GM18507 (cell line): ENCODE measurements around the gene MOB3A.

Experiments used
- DNase-seq: peaks from one replicate; pipeline ENCODE4 v3.0.0; 2011; ENCODE audit warnings: low read depth; ENCODE audit not compliant: insufficient read length; ENCODE audit errors: extremely low spot score
- FAIRE-seq: peaks from 2 replicates; lab custom pipeline; 2011; peaks lifted over from hg19 to GRCh38; lab: Jason Lieb, UNC

The MOB3A gene

DNA sequence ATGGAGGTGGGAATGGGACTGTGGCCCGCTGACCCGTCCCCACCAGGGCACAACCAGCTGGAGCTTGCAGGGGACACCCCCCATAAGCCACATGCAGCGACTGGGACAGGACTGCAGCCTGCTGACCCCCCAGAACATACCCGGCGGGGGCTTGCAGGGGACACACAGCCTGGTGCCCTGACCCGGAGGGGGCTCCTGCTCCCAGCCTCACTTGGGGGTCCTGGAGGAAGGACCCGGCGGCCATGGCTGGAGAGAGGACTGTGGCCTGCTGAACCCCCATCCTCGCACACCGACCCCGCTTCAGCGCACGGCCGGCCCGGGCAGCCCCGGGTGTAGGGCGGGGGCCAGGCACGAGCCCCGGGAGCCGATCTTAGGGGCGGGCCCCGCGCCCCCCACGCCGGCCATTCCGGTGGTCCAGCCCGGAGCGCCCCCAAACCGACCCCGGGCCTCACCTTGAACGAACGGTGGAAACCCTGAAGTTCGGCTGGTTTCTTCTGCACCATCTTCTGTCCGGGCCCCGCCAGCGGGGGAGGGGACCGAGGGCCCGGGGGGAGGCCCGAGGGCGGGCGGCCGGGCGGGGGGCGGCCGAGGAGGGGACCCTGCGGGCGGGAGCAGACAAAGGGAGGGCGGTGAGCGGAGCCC is 45.7 kb downstream of the MOB3A start:
- no peak for FAIRE-seq
- no peak for DNase-seq

DNA sequence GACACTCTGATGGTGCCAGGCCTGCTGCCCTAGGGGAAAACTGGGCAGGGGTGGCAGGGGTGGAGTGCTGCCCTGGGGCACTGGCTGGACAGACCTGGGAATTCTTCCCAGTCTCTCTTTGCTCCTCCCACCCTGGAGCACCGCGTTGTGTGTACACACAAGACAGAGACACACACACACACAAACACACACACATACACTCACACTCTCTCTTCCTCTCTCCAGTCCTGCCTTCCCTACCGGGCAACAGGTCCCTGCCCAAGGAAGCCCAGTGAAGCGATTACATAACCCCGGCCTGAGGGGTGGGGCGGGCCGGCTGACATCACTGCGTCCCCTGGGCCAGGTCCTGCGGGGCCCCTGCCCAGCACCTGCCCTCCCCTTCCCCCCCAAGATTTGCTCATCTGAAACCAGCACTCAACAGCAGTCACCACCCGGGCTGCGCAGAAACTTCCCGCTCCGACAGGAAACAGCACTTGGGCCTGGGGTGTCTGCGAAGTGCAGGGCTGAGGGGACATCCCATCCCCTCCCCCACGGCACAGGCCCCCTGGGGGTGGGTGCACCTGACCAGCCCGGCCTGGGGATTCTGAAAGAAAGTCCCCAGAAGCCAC is 46.3 kb downstream of the MOB3A start:
- DNase-seq: no peak
- peak; percentile 80 for FAIRE-seq

DNA sequence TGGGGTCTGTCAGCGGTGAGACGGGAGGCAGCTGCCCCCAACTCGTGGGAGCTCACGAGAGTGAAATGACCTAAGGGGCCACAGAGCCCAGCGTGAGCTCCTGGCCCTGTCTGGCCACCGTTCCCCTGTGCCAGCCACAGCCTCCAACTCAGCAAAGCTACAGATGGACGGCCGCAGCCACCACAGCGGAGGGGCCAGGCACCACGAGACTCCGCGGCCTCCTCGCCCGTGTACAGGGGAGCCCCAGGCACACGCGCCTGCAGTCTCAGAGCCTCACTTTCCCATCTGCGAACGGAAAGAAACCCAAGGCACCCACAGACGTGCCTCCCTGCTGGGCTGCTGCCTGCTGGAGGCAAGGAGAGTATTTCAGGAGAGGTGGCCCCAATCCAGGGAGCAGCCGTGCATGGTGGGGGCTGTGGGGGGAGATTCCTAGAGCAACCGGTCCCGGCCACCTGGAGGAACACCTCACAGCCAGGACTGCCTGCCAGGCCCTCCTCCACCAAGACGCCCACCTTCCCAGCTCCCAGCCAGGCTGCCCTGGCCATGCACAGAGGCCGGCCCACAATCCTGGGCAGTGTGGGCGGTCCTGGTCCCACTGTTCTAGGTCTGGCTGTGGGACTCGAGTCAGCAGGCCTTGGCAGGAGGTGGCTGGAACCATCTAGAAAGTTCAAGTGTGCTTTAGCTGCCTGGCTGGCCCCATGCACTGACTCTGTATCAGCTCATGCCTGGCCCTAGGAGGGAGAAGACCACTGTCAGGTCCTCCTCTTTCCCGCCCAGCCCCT is 47.0 kb downstream of the MOB3A start:
- FAIRE-seq (no peak), DNase-seq (no peak)

DNA sequence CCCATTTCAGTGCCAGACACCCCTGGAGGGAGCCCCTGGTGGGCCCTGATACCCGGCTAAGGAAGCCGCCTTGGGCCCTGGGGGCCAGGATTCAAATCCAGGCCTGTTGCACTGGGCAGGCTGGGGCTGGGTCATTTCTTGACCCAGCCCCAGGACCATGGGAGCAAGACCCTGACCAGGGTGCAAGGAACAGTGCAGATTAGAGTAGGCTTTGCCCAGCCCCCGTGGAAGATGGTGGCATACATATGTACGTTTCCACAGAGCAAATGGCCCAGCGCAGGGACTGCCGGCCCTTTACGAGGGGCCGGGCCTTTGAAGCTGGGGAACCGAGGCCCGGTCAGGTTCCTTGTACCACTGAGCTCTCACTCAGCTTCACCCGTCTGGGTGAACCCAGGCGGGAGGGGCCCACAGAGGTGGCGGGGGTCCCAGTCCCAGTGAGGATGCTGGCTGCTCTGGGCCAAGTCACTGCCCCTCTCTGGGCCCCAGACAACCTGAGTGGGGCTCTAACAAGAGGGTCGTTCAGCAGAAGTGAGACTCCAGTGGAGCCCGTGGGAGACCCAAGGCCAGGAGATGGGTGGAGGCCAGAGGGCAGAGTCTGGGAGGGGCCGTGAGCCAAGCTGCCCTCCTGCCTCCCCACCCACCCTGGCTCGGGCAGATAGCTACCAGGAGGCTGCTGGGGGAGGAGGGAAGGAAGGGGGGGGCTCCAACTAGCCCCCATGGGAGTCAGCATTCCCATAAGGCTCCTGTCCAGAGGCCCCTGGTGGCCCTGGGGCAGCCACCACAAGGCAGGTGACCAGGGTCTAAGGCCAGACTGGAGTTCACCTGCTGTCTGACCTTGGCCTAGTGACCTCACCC is 47.8 kb downstream of the MOB3A start:
- no peak for FAIRE-seq

DNA sequence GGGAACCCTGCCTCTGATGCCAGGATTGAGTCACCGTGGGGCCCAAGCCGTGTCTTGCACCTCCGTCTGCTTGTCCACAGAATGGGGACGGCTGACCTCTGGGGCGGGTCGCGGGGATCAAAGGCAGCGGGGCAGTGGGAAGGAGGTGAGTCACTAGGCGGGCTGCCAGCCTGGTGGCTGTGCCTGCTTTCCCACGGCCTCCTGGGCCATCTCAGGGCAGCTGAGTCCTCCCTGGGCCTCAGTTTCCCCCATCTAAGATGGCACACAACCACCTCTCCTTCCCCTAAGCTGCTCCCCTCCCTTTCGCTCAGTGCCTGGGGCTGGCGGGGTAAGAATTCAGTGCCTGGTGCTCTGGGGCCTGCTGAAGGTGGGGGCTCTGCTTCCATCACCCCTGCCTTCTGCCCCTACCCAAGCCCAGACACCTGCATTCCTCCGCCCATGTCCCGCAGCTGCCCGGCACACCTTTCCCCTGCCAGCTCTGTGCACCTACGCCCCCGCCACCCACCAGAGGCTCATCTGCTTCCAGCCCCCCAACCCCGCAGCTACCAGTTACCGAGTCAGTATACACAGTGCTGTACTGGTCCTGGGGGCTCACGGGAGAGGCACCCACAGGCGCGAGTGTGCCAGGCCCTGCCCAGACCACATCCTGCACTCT is 48.5 kb downstream of the MOB3A start:
- FAIRE-seq (no peak), DNase-seq (no peak)

More for the DNA sequence above, 47.8 kb downstream of the MOB3A start:
- DNase-seq: no peak

DNA sequence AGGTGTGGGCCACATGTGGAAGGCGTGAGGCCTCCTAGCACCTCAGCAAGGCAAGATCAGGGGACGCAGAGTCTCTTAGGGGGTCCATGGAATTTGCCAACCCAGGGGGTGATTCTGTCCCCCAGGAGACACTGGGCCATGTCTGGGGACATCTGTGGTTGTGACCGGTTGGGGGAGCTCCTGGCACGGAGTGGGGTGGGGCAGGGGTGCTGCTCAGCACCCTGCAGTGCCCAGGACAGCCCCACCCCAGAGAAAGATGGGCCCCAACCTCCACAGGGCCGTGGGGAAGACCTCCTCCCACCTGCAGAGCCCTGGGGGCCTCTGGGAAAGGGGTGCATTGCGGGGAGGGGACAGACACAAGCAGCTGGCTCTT is 49.1 kb downstream of the MOB3A start:
- DNase-seq: no peak
- FAIRE-seq: no peak

DNA sequence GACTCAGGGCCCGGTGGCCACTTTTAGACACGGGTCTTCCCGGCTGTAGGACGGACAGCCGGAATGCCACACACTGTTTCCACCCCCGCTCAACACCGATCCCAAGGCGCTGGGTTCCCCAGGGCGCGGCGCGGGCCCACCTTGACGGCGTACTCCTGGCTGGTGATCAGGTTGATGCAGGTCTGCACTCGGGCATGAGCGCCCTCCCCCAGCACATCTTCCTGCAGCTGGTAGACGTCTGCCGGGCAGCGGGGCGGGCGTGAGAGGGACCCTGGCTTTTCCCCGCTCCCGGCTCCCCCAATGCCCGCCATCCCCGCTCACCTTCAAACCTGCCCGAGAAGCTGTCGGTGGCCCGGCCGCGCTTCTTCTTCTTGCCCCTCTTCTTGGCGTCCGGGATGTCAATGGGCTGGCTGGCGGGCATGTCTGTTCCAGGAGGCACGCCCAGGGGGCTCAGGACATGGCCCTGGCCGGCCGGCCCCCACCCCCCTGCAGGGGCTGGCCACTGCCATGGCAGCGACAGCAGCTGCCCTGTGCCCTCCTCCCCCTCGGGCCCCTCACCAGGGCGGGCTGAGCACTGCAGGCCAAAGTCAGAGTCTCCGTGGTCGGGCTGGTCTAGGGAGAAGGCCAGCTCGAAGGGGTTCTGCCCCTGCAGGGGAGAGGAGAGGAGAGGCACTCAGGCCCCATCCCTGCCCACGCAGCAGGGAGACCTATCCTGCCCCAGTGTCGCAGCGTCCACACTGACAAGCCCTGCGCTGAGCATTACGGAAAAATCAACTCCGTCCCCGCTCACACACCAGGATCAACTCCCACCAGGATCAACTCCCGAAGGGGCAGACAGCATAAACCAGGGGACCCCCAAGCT is 49.8 kb downstream of the MOB3A start:
- DNase-seq (no peak), FAIRE-seq (no peak)

DNA sequence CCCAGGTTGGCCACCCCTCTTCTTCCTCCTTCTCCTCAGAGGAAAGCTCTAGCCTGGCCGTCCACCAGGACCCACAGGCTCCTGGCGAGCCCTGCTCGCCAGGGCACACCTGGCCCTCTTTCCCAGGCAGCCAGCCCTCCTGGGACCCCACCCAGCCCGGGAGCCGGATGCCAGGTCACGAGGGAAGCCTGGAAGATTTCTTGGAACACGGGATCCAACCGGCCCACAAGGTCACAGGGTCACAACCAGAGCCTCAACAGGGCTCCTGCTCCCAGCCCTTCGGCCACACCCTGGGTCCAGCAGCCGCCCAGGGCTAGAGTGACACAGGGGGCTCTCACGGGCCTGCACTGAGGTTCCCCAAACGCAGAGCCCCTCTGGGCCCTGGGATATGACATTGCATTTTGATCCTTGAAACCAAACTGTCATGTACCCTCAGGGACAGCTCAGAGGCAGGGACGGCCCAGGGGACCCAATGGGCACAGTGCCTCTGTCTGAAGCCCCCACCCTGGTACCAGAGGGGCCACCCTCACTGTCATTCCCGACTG is 50.6 kb downstream of the MOB3A start:
- no peak for DNase-seq
- FAIRE-seq: no peak

DNA sequence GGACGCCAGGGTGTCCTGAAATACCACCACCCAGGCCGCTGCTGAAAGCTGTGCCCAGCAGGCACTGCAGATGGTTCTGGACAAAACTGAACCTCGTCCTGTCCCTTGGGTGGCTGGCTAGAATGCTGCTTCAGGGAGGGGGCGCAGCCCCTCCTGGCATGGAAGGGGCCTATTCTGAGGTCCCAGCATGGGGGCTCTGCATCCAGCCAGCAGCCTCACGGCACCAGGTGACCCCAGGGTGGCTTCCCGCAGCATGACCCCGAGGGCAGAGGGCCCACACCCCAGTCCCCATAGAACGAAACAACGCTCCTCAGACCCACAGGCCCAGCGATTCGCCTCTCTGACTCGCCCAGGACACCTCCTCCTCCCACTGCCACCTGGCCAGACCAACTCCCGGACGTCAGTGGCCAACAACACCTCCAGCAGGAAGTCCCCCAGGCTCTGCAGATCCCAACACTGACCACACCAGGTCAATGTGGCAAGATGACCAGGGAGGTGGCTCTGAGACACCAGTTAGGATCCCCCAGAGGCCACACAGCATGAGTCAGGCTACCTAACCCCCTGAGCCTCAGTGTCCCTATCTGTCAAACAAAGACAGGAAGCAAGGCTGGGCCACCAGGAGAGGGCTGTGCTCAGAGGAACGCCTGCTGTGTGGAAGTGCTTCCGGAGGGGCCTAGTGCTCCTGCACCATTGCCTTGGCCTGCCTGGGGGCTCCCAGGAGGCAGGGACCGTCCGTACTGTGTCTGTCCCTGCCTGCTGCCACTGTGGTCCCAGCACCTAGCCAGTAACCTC is 51.2 kb downstream of the MOB3A start:
- DNase-seq (no peak), FAIRE-seq (peak; percentile 21)

DNA sequence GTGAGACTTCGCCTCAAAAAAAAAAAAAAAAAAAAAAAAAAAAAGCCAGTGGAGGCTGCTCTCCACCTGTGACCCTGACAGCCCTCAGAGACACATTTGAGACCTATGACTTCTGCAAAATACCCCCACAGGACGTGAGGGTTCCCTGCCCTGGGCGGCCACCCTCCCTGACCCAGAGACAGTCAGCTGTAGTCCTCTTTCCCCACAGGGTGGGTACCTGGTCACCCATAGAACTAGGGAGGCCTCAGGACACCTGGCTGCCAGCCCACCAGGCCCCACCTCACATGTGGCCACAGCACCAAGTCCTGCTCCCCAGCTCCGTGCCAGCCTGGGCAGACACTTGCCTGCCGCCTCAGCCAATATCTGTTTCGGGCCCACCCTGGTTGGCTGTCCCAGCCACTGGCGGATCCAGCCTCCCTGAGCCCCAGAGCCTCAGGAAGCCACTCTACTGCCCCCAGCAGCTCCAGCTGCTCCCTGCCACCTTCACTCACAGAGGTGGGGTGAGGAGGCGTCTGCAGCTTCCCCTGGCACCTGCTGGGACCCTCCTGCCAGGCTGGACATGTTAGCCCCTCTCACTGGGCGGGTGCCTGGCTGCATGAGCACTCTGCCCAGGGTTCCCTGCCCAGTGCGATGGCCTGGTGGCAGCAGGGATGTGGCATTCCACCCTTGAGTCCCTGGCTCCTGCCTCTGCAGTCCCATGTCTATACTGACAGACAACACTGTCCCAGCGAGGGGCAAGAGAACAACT is 52.0 kb downstream of the MOB3A start:
- no peak for FAIRE-seq
- no peak for DNase-seq

DNA sequence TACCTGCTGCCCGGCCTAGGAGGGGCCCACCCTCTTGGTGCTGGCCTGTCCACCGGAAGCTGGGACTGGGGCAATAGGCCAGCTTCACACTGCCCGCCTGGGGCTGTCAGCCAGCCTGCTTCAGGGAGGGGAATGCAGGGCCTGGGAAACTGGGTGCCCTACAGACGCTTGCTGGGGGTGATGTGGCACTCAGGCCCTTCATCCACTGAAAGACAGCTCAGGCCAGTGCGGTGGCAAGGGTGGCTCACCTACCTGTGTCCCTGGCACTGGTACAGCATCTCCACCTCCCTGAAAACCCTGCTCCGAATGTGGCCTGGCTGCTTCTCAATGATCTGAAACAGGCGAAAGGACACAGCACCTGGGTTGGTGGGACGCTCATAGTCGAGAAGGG is 52.9 kb downstream of the MOB3A start:
- DNase-seq: no peak
- FAIRE-seq: no peak

DNA sequence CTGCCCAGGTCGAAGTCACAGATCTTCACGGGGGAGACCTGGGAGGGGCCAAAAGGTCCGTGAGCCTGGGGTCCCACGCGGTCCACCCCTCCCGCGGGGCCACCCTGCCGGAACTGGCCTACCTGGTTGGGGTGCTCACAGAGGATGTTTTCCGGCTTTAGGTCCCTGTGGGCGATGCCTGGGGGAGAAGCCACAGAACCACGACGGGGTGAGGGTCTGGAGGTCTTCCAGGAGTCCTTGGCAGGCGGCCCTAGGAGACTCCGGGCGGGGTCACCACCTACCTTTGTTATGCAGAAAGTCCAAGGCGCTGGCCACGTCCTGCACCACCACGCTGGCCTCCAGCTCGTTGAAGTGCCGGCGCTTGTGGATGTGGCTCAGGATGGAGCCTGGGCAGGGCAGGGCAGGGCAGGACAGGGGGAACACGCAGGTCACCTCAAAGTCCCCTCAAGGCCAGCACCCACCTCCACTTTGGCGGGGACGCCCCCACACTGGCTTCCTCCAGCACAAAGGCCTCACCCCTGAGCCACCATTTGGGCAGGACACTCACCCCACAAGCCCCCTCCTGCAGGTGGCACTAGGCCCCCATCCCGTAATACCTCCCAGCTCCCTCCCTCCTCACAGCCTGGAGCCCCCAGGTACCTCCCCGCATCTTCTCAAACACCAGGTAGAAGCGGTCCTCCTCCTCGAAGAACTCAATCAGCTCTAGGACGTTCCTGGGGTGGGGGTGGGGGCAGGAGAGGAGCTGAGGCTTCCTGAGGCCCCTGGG is 53.5 kb downstream of the MOB3A start:
- DNase-seq (no peak), FAIRE-seq (no peak)

DNA sequence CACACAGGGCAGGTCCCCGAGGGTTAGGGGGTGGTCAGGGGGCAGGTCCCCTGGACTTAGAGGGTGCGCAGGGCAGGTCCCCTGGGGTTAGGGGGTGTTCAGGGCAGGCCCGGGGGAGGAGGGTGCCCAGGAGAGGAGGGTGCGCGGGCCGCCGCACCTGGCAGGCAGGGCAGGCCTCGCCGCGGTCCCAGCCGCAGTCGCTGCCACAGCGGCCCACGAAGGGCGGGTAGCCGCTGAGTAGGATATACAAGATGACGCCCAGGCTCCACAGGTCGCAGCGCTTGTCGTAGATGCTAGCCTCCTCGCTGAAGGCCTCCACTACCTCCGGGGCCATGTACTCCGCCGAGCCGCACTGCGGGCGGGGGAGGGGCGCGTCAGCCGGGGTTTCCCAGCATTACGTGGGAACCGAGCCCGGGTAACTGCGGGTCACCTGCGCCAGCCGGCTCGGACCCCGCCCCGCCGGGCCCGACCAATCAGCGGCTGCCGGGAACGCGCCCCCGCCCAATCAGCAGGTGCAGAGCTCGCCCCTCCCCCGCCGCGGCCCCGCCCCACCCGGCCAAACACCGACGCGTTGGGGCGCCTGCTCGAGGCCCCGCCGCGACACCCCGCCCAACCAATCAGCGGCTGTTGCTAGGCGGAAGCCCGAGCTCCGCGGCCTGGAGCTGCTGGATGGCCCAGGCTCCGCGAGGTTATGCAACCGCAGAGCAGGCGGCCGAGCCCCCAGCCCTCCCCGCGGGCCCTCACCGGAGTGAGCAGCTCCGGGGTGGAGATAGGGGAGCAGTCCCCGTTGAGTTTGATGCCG is 54.2 kb downstream of the MOB3A start:
- FAIRE-seq: peak; percentile 95
- DNase-seq: peak; percentile 98

DNA sequence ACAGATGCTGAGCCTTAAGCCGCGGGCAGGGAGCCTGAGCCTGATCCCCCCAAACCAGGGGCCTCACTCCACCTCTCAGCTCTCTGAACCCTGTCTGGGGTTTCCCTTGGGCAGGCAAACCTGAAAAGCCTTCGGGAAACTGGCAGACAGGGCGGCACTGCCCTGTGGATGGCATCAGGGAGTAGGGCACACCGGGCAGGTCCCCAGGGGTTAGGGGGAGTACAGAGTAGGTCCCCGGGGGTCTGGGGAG is 54.8 kb downstream of the MOB3A start:
- no peak for FAIRE-seq

DNA sequence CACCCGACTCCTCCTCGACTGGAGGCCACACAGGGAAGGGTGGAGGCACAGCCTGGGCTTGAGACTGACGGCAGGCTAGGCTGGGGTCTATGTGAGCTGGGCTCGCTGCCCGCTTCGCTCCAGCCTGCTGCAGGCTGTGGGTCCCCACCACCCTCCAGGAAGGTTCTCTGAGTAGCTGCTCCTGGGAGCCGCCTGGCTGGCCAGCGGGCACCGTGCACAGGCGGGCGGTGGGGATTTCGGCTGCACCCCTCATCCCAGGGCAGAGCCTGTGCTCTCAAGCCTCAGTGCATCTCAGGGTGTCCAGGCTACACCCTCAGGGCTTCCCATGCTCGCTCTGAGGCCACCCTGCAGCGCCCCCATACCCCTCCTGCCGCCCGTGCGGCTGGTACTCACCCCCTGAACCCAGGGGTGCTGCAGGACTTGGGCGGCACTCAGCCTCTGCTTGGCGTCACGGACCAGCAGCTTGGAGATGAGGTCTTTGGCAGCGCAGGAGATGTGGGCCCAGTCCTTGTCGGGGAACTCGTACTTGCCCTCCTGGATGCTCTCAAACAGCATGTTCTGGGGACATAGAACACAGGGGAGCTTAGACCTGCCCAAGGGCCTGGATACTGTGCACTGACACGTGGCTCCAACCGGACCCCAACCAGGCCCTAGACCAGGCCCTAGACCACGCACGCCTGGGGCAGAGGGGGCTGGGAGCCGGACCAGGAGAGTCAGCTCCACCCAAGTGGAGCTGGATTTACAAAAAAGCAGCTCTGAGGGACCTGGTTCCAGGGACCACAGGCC is 55.3 kb downstream of the MOB3A start:
- no peak for DNase-seq
- no peak for FAIRE-seq

More for the DNA sequence above, 54.8 kb downstream of the MOB3A start:
- no peak for DNase-seq
